Muscle of back (tissue), 11 donors: ENCODE results near the gene MRNIP. TPM values are rescaled to one million over a fixed set of nuclear protein-coding genes. Genes with fewer than 3 reads are reported as not detected.

Experiments used
- DNase-seq, 3 donors: peaks; one replicate each; pipeline versions ENCODE4 v3.0.0 to v3.0.0-alpha.2; 2013
- polyA plus RNA-seq, 10 donors: library from polyadenylated mRNA; unstranded; fragments of 120-200 nt; gene quantifications; one replicate each; pipeline ENCODE4 v1.2.1, GENCODE V29; 2013; ENCODE audit not compliant: insufficient read length in 10 of 10

The MRNIP gene
- polyA plus RNA-seq, 10 donors: 9.4 to 23.5 (median 15.0) TPM

DNA sequence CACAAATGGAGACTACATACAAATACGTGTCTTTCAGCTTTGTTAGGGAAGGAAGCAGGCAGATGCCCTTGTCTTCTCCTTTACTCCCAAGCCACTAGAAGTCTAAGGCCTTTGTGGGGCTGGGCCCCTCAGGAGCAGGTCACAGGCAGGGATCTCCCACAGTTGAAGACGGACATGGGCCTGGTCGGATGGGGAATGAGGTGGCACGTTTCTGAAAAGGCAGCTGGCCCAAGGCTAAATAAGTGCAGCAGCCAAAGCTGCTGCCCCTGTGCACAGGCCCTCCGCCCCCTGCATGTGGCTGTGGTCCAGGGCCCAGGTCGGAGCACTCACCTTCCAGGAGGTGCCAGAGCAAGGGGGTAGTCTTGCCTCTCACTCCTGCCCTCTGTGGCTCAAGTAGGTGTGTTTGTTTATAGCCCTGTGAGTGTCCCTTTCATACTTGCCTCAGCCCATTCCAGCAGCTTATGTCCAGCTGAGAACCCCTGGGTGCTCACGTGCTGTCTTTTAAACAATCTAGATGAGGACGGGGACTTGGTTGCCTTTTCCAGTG is 36.1 kb downstream of the MRNIP start:
- DNase-seq: no peak

GRCh38 chr5:179822059-179822432 is 36.6 kb downstream of the MRNIP start:
- DNase-seq: no peak

DNA sequence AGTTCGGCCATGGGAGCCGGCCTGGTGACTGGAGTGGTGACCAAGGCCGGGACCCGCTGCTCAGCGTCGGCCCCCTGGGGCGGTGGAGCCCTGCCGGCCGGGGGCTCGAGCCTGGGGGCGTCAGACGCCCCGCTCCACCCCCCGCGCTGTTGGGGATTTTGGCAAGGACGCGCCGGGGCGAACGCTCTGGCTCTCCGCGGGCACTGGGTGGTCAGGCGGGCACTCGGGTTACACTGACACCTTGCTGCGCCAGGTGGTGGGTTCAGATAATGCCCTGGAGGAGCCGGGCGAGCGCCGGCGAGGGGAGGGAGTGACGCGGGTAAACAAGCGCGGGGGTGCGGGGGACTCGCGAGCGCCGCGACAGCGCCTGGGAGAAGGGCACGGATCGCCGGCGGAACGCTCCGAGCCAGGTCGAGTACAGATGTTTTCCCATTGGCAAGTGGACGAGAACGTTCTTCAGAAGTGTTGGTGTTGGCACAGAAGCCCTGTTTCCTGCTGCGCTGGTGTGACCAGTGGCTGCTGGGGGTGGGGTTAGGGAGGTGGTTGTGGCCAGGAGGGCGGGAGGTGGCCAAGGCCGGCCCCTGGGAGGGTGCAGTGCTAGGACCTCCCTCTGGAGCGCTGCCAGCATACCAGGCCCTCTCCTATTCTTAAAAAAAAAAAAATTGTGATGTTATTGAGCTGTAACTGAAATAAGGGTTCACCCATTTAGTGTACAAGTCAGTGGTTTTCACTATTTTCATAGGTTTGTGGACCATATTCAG is 37.1 kb downstream of the MRNIP start:
- DNase-seq: peak; percentile 89 to 96 (median 94)

GRCh38 chr5:179820483-179821297 is 37.9 kb downstream of the MRNIP start, which contains the start of gene SQSTM1:
Gene SQSTM1 (plus strand): TSS chr5:179820905. CDS start chr5:179820937, 32 bp downstream.
- peak; percentile 80 to 96 (median 93) for DNase-seq

GRCh38 chr5:179820127-179820482 is 38.5 kb downstream of the MRNIP start:
- peak in 1 of 3 donors; percentile 68 for DNase-seq

DNA sequence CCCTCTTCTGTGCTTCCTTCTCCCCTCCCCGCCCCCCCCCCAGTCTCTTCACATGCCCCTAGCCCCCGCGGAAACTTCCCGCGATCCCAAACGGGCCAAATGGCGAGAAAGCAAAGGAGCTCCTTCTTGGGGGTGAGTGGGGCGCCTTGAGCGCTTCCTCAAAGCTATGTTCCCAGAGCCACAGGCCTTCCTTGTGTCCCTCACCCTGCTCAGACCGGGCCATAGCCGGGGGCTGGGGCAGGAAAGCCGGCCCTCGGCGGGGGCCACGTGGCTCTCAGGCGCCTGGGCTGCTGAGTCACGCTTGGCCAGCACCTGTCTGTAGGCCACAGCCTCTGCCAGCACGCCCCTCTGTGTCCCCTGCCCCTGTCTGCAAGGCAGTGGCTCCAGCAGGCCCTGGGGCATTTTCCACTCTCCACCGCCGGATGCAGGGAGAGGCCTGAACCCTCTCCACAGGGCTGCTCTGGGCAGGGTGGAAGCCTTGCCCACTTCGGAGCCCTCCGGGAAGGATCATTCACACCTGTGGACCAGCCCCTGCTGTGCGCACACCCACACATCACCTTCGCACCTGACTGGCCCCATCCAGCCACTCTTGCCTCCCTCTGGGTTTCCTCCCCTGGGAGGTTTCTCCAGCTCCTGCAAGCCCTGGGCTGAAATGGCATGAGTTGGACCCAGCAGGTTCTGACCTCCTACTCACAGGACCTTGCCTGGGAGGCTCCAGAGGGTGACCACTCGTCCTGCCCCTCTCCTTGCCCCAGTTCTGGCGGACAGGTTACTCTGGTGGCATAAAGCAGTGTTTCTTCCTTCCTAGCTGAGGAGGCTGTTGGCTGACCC is 39.1 kb downstream of the MRNIP start:
- DNase-seq: peak in 2 of 3 donors; percentile 56 to 82

DNA sequence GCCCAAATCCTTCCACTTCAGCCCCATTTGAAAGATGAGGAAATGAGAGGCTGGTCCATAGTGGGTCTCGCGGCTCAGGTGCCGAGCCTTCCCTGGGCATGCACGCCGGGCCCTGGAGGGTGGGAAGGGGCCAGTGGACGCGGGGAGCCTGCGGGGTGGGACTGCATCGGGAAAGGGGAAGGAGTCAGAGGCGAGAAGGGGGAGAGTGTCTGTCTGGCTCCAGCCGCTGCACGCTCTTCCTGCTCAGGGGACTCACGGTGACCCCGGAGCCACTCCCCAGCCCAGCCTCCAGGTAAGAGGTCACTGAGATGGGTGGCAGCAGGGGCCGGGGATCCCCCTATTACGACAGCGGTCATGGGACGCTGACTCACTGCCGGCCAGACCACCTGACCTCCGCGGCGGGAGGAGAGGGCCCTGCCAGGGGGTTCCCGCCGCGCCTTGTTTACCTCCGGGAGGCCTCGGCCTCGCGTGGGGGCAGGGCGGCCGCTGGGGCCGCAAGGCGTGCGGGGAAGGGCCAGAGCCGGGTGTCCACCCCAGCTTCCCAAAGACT is 39.8 kb downstream of the MRNIP start:
- peak; percentile 87 to 94 (median 89) for DNase-seq

- no peak for DNase-seq
Measured at GRCh38 chr5:179817890-179818745, 40.5 kb downstream of the MRNIP start.

GRCh38 chr5:179817470-179817840 is 41.2 kb downstream of the MRNIP start:
- DNase-seq: no peak

- DNase-seq: peak in 1 of 3 donors; percentile 55
Measured at GRCh38 chr5:179816796-179817469, 41.7 kb downstream of the MRNIP start.

- no peak for DNase-seq
Measured at GRCh38 chr5:179816401-179816795, 42.2 kb downstream of the MRNIP start.

DNA sequence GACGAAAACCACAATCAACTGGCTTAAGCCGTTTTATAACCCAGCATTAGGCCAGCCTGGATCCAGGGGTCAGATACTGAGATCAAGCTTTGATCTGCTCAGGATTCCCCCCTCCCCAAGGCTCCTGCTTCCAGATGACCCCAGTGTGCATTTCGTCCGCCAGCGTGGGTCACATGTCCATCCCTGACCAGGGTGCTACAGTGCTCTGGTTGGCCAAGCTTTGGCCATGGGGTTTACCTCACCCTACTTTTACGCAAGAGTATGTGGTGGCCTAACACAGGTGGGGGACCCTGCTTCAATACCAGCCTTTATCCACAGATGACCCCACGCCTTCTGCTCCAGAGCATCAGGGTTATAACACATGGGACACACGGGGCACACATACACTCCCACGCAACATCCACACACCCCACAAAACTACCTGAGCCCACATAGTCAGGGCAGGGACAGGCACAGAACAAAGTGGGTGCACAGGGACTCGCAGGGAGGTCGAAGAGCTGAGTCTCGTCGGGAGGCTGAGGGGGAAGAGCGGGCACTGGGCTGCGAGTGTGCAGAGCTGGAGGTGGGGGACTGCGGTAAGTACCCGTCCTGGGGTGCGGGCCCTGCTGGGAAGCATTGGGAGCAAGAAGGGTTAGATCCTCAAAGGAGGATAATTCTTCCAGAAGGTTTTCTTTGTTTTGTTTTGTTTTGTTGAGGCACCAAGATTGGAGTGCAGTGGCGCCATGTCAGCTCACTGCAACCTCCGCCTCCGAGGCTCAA is 42.9 kb downstream of the MRNIP start:
- no peak for DNase-seq

DNA sequence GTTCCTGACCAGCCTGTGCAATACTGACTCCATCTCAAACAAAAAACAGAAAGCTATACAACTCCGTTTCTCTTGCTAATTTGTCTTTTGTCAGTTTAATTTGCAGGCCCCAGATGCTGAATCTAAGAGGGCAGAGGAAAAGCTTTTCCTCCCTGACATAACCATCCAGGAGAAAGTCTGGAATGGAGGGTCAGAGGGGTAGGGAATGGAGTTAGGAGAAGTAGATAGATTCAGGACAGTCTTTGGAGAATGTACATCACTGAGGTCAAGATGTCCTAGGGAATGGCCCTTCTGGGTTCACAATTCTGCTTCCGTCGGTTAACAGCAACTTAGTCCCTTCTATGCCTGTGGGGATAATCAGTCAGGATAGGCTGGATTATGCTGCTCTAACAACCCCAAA is 44.5 kb downstream of the MRNIP start:
- DNase-seq: no peak

- DNase-seq: no peak
Measured at GRCh38 chr5:179812997-179813607, 45.5 kb downstream of the MRNIP start.

DNA sequence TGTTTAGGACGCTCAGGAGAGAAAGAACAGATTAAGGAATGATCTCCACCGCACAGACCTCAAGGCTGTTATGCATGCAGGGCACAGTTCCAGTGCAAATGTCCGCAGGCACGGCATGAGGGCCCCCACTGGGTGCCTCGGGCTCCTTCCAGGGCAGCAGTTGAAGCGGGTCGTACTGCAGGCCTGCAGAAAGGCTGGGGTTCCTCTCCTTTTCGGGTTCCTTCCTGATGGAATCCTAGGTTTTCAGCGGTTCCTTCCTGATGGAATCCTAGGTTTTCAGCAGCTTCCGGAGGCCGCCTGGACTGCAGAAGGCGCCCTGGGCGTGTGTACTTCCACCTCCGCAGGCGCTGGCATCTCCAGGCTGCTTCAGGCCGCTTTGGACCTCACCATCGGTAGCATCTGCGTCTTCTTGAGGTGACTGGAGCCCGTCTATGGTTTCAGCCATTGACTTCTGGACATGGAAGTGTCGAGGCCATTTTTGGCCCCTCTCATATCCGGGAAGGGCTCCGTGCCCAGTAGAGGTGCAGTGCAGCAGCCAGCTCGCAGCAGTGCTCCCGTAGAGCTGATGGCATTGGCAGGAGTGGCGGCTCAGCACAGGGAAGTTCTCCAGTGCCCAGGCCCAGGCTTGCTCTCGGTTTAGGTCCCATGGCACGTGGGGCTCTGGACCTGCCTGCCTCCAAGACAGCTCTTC is 46.3 kb downstream of the MRNIP start:
- no peak for DNase-seq

DNA sequence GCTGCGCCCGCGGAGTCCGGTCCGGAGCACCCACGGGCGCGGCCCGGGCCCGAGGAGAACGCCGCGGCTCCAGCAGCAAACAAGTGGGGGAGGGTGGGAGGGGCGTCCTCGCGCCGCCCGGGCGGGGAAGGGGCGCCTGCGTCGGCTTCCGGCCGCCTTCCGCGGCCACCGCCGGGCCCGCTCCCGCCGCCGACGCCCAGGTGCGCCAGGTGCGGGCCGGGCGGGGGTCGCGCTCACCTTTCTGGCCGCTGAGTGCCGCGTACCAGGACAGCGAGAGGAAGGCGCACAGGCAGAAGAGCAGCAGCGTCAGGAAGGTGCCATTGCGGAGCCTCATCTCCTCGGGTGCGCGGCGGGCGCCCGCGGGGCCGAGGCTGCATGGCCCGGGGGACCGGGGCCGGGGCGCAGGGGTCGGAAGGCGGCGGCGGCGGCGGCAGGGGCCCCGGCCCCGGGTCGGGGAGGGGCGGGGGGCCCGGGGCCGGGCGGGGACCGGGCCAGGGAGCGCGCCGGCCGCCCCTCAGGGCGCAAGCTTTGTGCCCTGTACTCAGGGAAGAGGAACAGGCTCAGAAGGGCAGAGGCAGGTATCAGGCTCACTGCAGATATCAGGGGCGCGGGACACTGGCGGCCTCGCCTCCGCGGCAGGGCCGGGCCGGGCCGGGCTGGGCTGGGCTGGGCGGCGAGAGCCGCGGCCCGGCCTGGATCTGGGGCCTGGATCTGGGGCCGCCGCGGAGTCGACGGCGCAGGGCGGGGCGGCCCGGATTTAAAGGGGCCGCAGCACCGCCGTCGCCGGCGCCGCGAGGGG is 52.2 kb downstream of the MRNIP start, which contains the start of gene MGAT4B:
Gene MGAT4B, minus strand, starts transcription at position 617 of the 799 bp plus-strand sequence. Its CDS starts 283 bp downstream, at position 334.
- peak; percentile 76 to 93 (median 84) for DNase-seq
